GM12878 (cell line): ENCODE measurements around the gene ARHGAP30.

Source experiments
- CBX5 ChIP-seq: sonication (generic); IDR thresholded peaks from 2 replicates; pipeline ENCODE4 v1.6.1; 2016; ENCODE audit warnings: low read depth, moderate library complexity, mild to moderate bottlenecking, inconsistent platforms
- CHD1 ChIP-seq: IDR thresholded peaks from 2 replicates; pipeline ENCODE4 v1.6.1; 2012; ENCODE audit warnings: low read depth, low read length, improper control_type of control experiment
- CTCF ChIP-seq, 3 experiments: IDR thresholded peaks in 2 of 3; conservative IDR thresholded peaks in 1 of 3; 2 replicates each; pipeline ENCODE4 v1.5.1; 2011; ENCODE audit warnings: low read depth in 3 of 3, low read length in 3 of 3, mild to moderate bottlenecking in 3 of 3, control low read depth in 2 of 3, moderate library complexity in 2 of 3, inconsistent platforms in 1 of 3, mixed read lengths in 1 of 3; ENCODE audit not compliant: control insufficient read depth in 2 of 3, insufficient read depth in 1 of 3; ENCODE audit errors: extremely low read depth in 1 of 3
- EZH2 ChIP-seq: IDR thresholded peaks from 2 replicates; pipeline ENCODE4 v1.6.1; 2012; ENCODE audit warnings: low read depth, mild to moderate bottlenecking, control low read depth, inconsistent platforms, low read length, borderline replicate concordance; ENCODE audit not compliant: control insufficient read depth
- MTA2 ChIP-seq: fragments of 450-650 bp; IDR thresholded peaks from 2 replicates; pipeline ENCODE4 v1.6.1; 2016; ENCODE audit warnings: low read depth, mild to moderate bottlenecking, moderate library complexity
- YY1 ChIP-seq: IDR thresholded peaks from 2 replicates; pipeline ENCODE4 v1.6.1; 2011; ENCODE audit warnings: low read depth, mild to moderate bottlenecking, low read length

GRCh38 chr1:161032409-161032808, 37.3 kb downstream of the ARHGAP30 start:
- TF ChIP-seq CHD1 (no peak), CTCF (IDR thresholded peaks at IDR 0.05 in 2 of 3, conservative IDR thresholded peaks at IDR 0.05 in 1 of 3; ENCODE audit: control insufficient read depth in 2 of 3, extremely low read depth in 1 of 3, insufficient read depth in 1 of 3, low read depth in 3 of 3, low read length in 3 of 3) (no peak), MTA2 (no peak), CBX5 (no peak), EZH2 (no peak), YY1 (no peak)
